Lung microvascular endothelial cell (primary cell): ENCODE results near the gene ZNG1C. TPM values are rescaled to one million over a fixed set of nuclear protein-coding genes. Genes with fewer than 3 reads are reported as not detected.
"Not testable (repeated sequence)": the region's sequence is repeated elsewhere in the genome, so short reads cannot be mapped to it uniquely, and the experiment has no call there.

Source experiments
- DNase-seq, 2 donors: peaks; one replicate each; pipeline versions ENCODE4 v3.0.0 to v3.0.0-alpha.2; 2010; ENCODE audit warnings: low read depth in 2 of 2
- total RNA-seq: library from RNA; depleted of rRNA; stranded (reverse); fragments of >200 nt; gene quantifications from 2 replicates; pipeline ENCODE4 v1.2.1, GENCODE V29; 2014

Gene ZNG1C
- total RNA-seq, 1 donor from 2014 or later, result 20.4 TPM

DNA sequence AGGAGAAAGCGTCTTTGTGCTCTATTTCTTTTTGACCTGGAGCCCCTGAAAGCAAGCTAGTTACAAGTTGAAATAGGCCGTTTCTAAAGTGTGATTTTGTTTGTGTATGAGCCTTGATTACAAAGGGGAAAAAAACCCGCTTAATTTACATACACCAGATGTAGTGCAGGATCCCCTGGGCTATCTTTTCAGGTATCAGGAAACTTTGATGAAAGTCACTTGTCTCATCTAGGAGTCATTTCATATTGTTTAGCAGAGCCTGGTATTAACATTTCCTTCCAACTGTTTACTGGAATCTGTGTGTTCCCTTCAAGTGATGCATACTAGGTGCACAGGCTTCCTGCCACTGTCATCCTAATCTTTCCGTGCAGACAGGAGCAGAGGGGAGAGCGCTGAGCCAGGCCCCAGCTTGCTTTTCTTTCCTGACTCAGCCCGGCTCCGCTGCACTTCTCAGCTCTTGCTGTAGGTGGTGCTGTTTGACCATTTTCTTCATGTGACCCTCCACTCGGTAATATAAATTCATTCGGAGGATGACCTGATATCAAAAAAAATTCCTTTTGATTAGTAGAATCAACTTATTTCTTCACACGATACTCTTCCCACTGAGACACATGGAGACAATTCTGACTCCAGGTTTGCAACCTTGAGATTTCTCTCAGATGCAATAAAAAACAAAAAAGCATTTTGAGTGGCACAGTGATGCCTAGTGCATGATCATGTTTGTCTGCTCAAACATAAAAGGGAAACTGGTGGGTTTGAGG, 100.7 kb downstream of the ZNG1C start:
- DNase-seq, result not testable (repeated sequence)

DNA sequence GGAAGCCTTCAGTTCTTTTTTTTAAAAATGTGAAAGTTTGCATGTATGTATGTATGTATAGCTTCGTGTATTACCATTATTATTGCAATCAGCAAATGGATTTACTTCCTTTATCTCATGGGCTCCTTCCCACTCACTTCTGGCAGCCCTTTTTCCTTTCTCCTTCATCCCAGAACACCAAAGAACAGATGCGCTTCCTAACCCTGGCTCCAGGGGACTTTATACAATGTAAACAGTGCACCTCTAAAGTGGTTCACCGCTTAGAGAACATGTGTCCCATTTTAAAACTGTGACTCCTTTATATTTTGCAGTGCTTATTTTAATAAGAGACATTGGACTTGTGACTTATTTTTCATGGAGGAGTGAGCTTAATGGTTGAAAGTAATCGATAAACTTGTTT, 101.5 kb downstream of the ZNG1C start:
- DNase-seq, result not testable (repeated sequence)

DNA sequence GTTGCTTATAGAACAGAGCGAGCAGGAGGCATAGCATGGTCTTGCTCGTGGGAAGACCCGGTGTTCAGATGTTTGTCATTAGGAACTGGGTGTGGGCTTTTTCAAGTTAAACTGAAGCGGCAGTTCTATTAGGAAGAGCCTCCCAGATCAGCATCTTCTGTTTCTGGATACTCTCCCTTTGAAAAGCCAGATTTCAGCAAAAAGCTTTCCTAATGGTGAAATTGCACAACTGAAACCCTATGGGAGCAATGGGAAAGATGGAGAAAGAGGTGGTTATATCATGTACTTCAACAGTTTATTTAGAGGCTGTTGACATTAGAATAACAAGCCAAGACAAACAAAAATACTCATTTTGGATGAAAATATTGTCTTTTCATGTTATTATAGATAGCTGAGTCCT, 102.2 kb downstream of the ZNG1C start:
- not testable (repeated sequence) for DNase-seq

Other genes starting within 250 kb of the ZNG1C start
- not detected in 2 replicates for gene FOXD4L3, start 60.9 kb downstream of the ZNG1C start, total RNA-seq
- 27.5 and 295 TPM in 2 replicates for gene PGM5, start 114.6 kb downstream of the ZNG1C start, total RNA-seq